ENCODE results near the gene CMTR2.
"Not testable (repeated sequence)": the region's sequence is repeated elsewhere in the genome, so short reads cannot be mapped to it uniquely, and the experiment has no call there.

The CMTR2 gene, protein sequence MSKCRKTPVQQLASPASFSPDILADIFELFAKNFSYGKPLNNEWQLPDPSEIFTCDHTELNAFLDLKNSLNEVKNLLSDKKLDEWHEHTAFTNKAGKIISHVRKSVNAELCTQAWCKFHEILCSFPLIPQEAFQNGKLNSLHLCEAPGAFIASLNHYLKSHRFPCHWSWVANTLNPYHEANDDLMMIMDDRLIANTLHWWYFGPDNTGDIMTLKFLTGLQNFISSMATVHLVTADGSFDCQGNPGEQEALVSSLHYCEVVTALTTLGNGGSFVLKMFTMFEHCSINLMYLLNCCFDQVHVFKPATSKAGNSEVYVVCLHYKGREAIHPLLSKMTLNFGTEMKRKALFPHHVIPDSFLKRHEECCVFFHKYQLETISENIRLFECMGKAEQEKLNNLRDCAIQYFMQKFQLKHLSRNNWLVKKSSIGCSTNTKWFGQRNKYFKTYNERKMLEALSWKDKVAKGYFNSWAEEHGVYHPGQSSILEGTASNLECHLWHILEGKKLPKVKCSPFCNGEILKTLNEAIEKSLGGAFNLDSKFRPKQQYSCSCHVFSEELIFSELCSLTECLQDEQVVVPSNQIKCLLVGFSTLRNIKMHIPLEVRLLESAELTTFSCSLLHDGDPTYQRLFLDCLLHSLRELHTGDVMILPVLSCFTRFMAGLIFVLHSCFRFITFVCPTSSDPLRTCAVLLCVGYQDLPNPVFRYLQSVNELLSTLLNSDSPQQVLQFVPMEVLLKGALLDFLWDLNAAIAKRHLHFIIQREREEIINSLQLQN

GRCh38 chr16:71288890-71289731 is at the start of gene CMTR2:
Gene CMTR2, minus strand, starts transcription at chr16:71289402. Its CDS starts 3,482 bp downstream, at chr16:71285920.
- DNase-seq = peak; percentile 95

- no peak for DNase-seq
Observed at GRCh38 chr16:71338632-71339031, 49.4 kb upstream of the CMTR2 start.

GRCh38 chr16:71338193-71338592 is 49.0 kb upstream of the CMTR2 start:
- DNase-seq = no peak

- no peak for DNase-seq
Observed at GRCh38 chr16:71337631-71338030, 48.4 kb upstream of the CMTR2 start.

DNA sequence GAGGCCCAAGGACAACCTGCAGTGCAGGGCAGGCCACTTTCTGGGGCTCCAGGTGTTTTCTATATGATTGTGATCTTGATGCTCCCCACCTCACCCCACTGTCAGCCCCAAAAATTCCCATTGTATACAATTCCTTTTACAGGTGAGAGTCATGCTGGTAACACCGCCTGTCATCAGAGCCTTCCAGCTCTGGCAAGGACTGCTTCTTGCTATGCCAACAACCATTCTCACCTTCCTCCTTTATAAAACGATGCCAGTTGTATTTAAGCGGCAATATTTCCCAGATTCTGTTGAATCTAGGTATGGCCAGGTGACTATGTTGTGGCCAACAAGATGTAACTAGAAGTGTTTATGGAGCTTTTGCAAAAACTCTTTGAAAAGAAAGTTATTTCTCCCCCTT is 38.9 kb upstream of the CMTR2 start:
- DNase-seq = no peak

- no peak for DNase-seq
Observed at GRCh38 chr16:71327720-71328119, 38.5 kb upstream of the CMTR2 start.

DNA sequence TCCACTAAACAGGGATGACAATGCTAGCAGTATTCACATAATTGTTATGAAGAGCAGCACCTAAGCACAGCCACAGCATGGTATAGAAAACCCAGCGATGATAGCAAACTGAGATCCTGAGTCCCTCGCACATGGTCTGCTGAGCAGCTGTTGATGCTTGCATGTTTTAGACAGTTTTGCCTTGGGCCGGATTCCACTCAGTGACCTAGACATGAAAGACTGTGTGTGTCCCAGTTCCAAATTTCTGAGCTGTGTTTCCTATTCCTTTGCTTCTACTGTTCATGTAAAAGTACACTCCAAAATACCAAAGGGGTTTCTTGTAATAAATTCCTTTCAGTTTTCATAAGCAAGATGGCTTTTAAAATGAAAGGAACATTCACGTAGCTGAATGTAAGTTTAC is 30.8 kb upstream of the CMTR2 start:
- DNase-seq = no peak

- DNase-seq = no peak
Observed at GRCh38 chr16:71315269-71315668, 26.1 kb upstream of the CMTR2 start.

- not testable (repeated sequence) for DNase-seq
Observed at GRCh38 chr16:71313591-71313990, 24.4 kb upstream of the CMTR2 start.

GRCh38 chr16:71311553-71312158 is 22.5 kb upstream of the CMTR2 start:
- DNase-seq = peak; percentile 6

DNA sequence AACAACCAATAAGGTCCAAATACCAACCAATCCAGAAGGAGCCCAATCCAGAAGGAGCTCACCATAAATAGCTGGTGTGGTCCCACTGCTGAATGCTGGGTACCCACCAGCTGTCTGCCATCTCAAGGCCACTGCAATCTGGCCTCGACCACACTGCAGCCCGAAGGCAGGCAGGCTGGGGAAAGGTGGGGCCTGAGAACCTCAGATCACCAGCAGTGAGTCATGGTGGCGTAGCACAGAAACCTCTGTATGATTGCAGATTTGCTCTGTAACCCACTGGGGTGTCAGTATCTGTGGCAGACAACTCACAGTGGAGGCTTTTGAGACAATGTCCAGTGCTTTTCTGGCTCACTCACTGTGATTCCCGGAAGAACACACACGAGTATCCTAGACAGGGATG is 14.7 kb upstream of the CMTR2 start:
- DNase-seq = no peak

- DNase-seq = no peak
Observed at GRCh38 chr16:71297341-71297634, 8.1 kb upstream of the CMTR2 start.

- no peak for DNase-seq
Observed at GRCh38 chr16:71296584-71297340, 7.6 kb upstream of the CMTR2 start.

DNA sequence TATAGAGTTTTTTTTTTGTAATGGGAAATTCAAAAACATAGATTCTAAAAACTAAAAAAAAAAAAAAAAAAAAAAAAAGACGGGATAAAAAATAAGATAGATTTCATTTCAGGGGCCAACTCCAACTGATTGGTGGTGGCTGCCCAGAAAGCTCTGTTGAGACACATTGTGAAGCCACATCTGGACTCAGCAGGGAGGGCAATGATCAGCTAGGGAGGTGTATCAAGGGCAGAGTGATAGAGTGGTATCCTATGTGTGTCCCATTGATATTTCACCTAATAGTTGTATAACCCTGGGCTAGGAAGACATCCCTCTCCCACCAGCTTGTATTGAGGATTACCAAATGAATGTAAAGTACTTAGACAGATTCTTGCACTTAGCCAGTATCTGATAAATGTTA is 6.7 kb upstream of the CMTR2 start:
- no peak for DNase-seq

DNA sequence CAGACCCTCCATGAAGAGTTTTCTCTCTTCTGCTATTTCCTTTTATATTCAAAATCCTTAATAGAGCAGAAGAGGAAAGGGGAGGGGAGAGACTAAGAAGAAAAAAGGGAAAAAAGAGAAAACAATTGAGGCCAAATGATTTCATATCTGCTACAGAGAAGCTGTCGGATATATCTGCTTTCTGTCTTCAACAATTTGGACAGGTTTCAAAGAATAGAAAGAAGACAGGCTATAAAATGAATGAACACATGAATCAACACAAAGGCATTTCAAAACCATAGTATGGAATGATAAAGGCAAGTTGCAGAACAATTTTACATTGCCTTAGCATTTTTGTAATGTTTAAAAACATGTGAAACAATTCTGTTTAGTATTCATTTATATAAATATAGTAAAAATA is 4.7 kb upstream of the CMTR2 start:
- DNase-seq = no peak

DNA sequence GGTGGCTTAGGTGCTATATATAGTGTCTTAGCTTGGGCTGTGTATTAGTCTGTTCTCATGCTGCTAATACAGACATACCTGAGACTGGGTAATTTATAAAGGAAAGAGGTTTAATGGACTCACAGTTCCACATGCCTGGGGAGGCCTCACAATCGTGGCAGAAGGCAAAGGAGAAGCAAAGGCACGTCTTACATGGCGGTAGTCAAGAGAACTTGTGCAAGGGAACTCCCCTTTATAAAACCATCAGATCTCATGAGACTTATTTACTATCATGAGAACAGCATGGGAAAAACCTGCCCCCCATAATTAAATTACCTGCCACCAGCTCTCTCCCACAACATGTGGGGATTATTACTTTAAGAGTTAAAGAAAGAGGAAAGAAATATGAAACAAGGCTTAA is 2.9 kb upstream of the CMTR2 start:
- not testable (repeated sequence) for DNase-seq

- no peak for DNase-seq
Observed at GRCh38 chr16:71289732-71290062, 495 bp upstream of the CMTR2 start.

DNA sequence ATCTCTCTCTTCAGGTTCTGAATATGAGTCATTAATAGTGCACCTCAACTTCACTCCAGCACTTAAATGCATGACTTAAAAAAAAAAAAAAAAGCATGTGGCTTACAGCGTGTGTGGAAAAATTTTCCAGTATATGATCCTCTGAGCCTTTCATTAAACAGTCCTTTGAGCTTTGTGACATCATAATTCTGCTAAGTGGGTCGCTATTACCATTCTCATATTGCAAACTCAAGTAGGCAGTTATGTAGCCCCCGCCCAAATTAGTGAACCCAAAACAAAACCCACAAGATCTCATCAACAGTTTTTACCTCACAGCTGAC is 672 bp downstream of the CMTR2 start:
- DNase-seq = peak; percentile 25

GRCh38 chr16:71287911-71288310 is 1.3 kb downstream of the CMTR2 start:
- no peak for DNase-seq

DNA sequence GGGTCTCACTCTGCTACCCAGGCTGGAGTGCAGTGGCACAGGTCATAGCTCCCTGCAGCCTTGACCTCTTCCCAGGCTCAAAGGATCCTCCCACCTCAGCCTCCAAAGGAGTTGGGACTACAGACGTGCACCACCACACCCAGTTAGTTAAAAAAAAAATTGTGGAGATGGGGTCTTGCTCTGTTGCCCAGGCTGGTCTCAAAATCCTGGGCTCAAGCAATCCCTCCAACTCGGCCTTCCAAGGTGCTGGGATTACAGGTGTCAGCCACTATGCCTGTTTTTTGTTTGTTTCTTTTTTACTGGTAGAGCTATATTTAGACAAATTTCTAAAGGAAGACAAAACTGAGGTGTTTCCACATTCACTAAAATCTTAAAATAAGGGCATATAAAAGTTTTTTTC is 1.7 kb downstream of the CMTR2 start:
- no peak for DNase-seq

GRCh38 chr16:71283612-71284011 is 5.6 kb downstream of the CMTR2 start:
- no peak for DNase-seq

DNA sequence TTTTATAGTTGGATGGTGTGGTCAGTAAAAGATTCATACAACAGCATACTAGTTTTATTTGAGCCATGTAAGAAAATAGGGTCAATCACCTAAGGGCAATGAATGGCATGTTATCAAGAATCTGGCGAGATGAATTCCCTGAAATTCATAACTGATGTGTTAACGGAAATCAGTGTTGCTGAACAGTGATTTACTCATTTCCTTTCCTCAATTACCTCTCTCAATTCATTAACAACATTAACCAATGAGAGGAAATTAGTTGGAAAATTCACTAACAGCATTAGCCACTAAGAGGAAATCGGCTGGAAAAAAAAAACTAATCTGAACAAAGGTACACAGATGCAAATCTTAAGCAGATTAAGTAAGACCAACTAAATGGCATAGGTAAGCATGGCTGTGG is 6.3 kb downstream of the CMTR2 start:
- no peak for DNase-seq

Data from NCI-H1436 (cell line).